HG03097 (cell line): Measurements from ENCODE around the gene IRS2.
"Not testable (repeated sequence)": the region's sequence is repeated elsewhere in the genome, so short reads cannot be mapped to it uniquely, and the experiment has no call there.

Source experiments
- ATAC-seq: cut with Tn5 transposase; IDR thresholded peaks from one replicate; pipeline ENCODE4 v1.9.1; 2021; ENCODE audit not compliant: unreplicated experiment, low FRiP score

Gene IRS2

GRCh38 chr13:109734002-109734785 is 52.2 kb downstream of the IRS2 start:
- ATAC-seq = no peak

- ATAC-seq = no peak
These were observed 52.8 kb downstream of the IRS2 start for GRCh38 chr13:109733550-109733949.

GRCh38 chr13:109732470-109733170 is 53.8 kb downstream of the IRS2 start:
- not testable (repeated sequence) for ATAC-seq

- ATAC-seq = no peak
These were observed 55.5 kb downstream of the IRS2 start for GRCh38 chr13:109730812-109731335.

- ATAC-seq = no peak
These were observed 57.3 kb downstream of the IRS2 start for GRCh38 chr13:109728791-109729731.

DNA sequence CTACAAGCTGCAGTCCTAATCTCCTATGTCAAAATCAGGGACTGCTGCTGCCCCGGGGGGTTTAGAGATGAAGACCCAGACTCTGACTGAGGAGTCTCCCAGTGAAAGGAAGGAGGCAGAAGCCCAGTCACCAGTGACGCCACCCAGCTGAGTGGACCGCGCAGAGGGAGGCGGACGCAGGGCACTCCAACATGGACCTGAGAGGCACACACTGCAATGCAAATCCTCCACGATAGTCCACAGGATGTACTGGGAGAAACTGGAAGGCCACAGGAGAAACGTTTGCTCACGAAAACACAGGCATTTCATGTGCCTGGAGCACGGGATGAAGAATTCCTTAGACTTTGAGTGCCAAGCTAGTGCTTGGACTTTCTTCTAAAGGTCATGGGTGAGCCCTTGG is 58.3 kb downstream of the IRS2 start:
- no peak for ATAC-seq

DNA sequence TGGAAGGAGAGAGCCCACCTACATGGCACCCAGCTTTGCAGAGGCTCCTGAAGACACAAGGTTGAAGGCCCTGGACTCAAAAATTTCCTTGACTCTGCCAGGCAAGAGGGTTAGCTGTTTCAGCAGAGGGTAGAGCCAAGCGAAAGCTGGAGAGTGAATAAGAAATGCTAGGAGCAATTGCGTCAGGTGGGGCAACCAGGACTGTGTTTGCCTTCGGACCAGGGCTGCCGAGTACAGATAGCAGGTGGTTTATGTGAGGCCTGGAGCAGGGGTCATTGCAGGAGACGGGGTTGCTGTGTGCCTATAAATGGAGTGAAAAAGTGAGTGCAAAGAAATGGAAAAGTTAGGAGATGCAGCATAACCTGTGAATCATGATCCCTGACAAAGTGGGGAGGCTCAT is 59.1 kb downstream of the IRS2 start:
- ATAC-seq = no peak

GRCh38 chr13:109725995-109726637 is 60.3 kb downstream of the IRS2 start:
- no peak for ATAC-seq

- ATAC-seq = no peak
These were observed 61.1 kb downstream of the IRS2 start for GRCh38 chr13:109725297-109725696.

DNA sequence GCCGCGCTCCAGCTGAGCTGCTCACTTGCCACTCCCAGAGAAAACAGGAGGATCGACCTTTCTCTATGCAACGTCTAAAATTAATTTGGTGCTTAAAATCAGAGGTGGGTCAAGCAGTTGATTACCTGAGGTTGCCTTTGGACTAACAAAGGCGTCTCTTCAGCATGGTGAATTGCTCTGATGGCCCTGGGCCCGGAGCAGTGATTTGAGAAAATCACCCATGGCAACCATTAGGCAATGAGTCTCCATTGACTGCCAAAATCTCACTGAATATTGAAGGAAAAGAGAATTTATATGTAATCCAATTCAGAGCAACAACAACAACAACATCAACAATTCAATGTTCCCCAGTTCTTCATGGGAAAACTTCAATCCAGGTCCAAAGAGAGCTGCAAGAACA is 61.8 kb downstream of the IRS2 start:
- ATAC-seq = no peak

- ATAC-seq = no peak
These were observed 63.3 kb downstream of the IRS2 start for GRCh38 chr13:109723046-109723445.

GRCh38 chr13:109722068-109722467 is 64.3 kb downstream of the IRS2 start:
- no peak for ATAC-seq

DNA sequence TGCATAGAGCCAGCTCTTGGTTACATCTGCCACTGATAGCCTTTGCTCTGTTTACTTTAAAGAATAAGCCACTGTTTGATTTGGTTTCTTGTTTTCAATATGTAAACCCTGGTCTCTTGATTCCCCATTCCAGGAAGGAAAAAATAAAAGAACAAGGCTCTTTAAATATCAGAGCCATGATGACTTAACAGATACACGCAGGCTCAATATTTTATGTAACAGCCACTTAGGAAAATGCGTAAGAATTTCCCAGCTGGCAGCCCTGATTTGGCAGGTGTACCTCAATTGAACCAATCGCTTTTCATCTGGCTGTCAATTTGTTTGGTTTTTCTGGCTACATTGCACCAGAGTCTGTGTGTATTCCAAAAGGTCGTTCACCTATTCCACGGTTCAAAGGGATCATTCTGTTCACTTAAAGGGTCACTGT is 65.6 kb downstream of the IRS2 start:
- ATAC-seq = no peak

DNA sequence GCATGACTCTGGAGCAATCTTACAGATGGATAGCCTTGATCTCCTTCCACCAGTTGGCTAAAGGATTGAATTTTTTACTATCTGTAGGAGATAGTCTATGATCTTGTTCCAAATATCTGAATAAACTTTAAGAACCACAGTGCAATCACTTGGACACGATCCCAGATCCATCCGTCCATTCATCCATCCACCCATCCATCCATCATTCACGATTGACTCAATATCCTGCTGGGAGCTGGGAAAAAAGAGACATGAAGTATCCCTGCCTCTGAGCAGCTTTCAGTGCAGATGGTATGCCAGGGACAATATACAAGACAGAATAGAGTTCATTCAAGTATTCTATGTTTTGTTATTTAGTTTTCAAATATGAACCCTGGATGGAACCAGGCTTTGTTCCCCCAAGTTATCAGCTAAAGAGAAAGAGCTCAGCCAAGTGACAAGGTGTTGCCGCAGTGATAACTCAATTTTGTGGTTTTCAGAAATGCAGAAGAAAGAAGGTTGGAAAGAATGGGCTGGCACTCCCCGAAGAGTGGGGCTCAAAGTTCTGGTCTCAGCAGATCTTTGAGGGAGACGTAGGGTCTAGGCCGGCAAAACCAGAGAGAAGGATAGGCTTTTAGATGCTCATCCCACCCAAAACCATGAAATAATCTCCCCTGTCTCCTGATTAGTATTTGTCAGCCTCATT is 66.3 kb downstream of the IRS2 start:
- no peak for ATAC-seq

DNA sequence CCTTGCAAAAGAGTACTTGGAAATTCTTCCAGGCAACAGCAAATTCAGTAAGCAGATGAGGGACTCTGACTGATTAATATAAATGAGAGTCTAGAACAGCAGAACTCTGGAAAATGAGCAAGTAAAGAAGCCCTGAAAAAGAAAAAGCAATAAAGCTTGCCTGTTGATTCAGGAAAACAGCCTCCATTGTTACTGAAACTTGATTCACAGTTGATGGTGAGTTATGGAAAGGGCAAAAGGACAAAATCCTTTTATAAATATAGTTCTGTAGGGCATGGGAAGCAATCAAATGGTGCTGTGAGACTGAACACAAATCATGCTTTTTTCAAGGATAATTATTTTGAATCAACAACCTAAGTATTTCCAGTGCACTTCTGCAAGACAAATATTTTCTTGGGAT is 67.7 kb downstream of the IRS2 start:
- ATAC-seq = no peak

- ATAC-seq = no peak
These were observed 68.7 kb downstream of the IRS2 start for GRCh38 chr13:109717686-109718085.

GRCh38 chr13:109715902-109716301 is 70.5 kb downstream of the IRS2 start:
- ATAC-seq = no peak

GRCh38 chr13:109713681-109714080 is 72.7 kb downstream of the IRS2 start:
- no peak for ATAC-seq

DNA sequence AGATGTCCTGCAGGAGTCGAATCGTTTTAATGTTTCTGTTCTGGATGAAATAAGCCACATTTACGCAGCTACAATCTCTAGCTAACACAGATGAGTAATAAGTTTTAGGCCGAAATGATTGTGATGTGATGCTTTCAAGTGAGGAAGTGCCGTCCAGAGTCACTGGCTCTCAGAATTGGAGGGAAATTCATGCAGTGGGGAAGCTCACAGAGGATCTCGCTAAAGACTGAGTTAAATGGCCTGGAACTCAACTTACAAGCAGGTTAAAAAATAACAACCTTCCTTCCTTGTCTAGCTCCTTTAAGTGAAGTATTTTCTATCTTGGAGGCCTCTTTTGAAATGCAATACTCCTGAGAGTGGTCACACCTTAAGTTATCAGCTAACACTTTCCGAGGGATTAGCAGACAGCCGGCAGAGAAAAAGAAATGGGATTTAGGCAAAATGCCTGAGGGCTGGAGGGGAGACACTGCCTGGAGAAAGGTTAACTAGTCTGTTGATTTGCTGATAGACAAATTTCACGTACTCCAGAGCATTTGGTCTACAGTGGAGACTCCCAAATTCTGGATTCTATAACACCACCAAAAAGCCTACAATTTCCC is 74.2 kb downstream of the IRS2 start:
- no peak for ATAC-seq
